Measurements from ENCODE around the gene CHPF. TPM values are rescaled to one million over a fixed set of nuclear protein-coding genes. Genes with fewer than 3 reads are reported as not detected.

The CHPF gene
- polyA plus RNA-seq, 1 donor = 20.3 TPM

- no peak for DNase-seq
Observed at GRCh38 chr2:219515874-219516629, 27.6 kb downstream of the CHPF start.

GRCh38 chr2:219514836-219515235, 28.8 kb downstream of the CHPF start:
- no peak for DNase-seq

GRCh38 chr2:219514196-219514761, 29.3 kb downstream of the CHPF start, which contains the start of gene ASIC4:
Gene ASIC4 (plus strand): TSS chr2:219514482. CDS start chr2:219514725, 243 bp downstream.
- DNase-seq = no peak

DNA sequence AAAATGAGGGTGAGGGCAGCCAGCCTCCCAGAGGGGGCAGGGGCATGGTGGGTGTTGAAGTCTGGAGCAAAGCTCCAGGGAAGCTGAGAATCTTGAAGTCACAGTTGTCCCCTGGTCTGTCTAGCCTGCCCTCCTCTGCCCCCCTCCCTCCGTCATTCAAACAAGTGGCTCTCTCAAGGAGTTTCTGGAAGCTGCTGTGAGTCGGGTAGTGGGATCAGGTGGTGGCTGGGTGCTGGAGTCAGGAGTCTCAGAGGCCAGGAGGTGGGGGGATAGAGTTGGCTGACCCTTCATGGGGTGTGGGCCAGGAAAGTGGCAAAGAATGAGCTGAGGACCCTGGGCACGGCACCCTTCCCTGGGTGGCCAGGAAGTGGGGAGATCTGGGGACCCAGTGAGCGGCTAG, 29.8 kb downstream of the CHPF start:
- no peak for DNase-seq

- no peak for DNase-seq
Observed at GRCh38 chr2:219512524-219513216, 30.9 kb downstream of the CHPF start.

GRCh38 chr2:219511547-219512325, 31.9 kb downstream of the CHPF start:
- DNase-seq = no peak

- DNase-seq = no peak
Observed at GRCh38 chr2:219510512-219511135, 33.0 kb downstream of the CHPF start.

GRCh38 chr2:219509780-219510511, 33.7 kb downstream of the CHPF start:
- no peak for DNase-seq

DNA sequence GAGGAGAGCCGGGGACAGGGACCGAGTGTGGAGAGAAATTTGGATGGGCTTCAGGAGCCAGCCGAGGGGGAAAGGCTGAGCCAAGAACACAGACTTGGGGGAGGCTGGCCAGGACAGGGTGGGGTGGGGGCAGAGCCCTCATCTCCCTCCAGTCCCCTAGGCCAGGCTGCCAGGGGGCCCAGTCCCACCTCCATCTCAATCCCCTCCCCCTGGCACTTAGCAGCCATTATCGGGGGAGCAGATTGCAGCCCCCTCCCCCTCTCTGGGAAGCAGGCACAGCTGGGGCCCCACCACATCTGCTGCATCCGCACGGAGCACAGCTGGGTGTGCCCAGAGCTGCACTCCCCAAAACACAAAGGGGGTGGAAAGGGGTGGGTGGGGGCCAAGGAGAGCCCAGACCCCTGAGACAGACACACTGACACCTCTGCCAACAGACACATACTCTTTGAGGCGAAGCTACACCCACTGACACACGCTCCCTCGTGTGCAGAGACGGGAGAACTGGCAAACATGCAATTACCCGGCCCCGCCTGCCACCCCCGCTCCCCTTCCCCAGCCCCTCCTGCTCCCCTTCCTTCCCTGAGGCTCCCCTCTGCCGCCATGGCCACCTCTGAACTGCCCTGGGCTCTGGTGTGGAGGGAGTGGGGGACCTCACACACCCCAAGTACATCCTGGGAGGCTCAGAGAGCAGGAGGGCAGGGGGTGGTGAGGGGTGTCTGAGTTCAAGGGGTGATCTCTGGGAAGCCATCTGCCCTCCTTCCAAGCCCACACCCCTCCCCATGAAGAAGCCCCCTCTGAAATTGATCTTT, 34.4 kb downstream of the CHPF start:
- DNase-seq = no peak

- DNase-seq = no peak
Observed at GRCh38 chr2:219508444-219508734, 35.2 kb downstream of the CHPF start.

DNA sequence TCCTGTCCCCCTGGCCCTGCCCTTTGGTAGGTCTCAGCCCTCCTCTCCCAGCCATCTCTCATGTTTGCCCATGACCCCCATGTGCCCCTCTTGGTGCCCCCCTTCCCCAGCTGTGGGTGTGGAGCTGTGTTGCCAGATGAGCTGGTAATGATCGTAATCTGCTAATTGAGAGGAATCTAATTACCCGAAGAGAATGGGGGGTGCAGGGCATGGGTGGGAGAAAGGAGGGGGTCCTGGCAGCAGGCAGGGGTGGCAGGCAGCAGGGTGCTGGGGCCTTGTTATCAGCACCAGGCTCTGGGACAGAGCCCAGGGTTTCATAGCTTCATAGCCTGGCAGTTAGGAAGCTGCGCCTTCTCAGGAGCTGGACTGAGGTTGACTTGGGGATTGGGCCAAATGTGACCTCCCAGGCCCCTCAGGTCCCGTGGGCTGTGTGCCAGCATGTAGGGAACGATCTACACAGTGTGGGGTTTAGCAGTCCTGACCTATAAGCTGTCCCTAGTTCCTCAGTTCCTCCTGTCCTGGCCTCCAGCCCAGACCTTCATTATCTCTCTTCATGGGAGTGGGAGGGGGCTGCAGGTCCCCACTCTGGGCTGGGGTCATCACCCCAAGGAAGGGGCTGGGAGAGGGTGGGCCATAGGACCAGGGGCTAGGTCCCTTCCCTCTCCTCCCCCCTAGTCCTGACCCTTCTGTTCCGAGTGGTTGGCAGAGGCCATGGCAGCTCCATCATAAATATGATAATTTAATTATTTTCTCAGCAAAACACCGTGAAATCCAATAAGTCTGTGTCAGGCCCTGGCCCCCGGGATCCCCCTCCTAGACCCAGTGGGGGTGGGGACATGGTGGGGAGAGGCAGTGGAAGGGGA, 35.8 kb downstream of the CHPF start:
- no peak for DNase-seq

- DNase-seq = no peak
Observed at GRCh38 chr2:219506802-219507526, 36.6 kb downstream of the CHPF start.

- DNase-seq = no peak
Observed at GRCh38 chr2:219506153-219506801, 37.3 kb downstream of the CHPF start.

DNA sequence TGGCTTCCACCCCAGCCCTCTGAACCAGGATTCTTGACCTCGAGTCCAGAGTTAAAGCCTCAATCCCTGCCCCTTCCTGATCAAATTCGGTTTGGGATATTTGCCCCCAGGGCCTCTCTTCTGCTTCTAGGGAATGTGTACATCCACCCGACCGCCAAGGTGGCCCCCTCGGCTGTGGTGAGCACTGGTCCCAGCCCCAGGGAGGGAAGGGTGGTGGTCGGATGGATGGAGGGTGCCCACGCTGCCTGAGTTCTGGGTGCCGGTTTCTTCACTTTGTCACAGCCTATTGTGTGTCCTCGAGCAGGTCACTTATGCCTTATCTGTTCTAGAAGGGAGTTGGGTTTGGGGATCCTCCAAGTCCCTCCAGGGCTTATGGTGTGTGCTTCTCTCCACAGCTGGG, 38.0 kb downstream of the CHPF start:
- DNase-seq = no peak

GRCh38 chr2:219502618-219503017, 41.0 kb downstream of the CHPF start:
- DNase-seq = no peak

GRCh38 chr2:219501849-219502248, 41.8 kb downstream of the CHPF start:
- no peak for DNase-seq

DNA sequence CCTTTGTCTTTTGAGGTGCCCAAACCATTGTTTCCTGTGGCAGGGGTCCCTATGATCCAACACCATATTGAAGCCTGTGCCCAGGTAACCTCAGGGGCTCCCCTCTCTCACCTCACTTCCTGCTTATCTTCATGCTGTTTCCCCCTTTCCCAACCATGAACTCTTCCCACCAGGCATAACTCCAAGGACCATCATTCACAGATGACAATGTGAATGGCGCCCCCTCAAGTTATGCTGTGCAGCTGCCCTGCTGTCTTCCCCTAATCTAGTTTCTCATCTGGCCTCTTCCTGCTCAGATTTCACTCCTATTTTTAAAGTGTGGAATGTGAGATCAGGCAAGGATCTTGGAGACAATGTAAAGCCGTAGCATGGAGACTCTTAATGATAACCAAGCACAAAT, 43.5 kb downstream of the CHPF start:
- DNase-seq = no peak

- DNase-seq = no peak
Observed at GRCh38 chr2:219499555-219499954, 44.1 kb downstream of the CHPF start.

- no peak for DNase-seq
Observed at GRCh38 chr2:219499058-219499307, 44.6 kb downstream of the CHPF start.

Measured in left kidney (tissue), 2 donors.